ENCODE results near the gene TBL1X.

GRCh38 chrX:9489234-9489633, 24.4 kb downstream of the TBL1X start:
- no peak for TF ChIP-seq RXRA (IDR thresholded peaks at IDR 0.05; ENCODE audit: insufficient read depth, low read depth, low read length)
- TF ChIP-seq KDM5A (IDR thresholded peaks at IDR 0.05; ENCODE audit: low read length) = no peak
- TF ChIP-seq CREB1 (IDR thresholded peaks at IDR 0.05) = no peak
- no peak for TF ChIP-seq POLR2A (IDR thresholded peaks at IDR 0.05; ENCODE audit: control extremely low read depth in 1 of 2, low read depth in 2 of 2, low read length in 2 of 2)
- TF ChIP-seq SIN3A (conservative IDR thresholded peaks at IDR 0.05 in 1 of 2, IDR thresholded peaks at IDR 0.05 in 1 of 2; ENCODE audit: low read depth in 1 of 2, low read length in 2 of 2) = no peak
- no peak for TF ChIP-seq SP2 (IDR thresholded peaks at IDR 0.05; ENCODE audit: low read length)
- TF ChIP-seq EZH2 (IDR thresholded peaks at IDR 0.05; ENCODE audit: low read depth, low read length, severe bottlenecking) = no peak
- TF ChIP-seq, protein P1, sequence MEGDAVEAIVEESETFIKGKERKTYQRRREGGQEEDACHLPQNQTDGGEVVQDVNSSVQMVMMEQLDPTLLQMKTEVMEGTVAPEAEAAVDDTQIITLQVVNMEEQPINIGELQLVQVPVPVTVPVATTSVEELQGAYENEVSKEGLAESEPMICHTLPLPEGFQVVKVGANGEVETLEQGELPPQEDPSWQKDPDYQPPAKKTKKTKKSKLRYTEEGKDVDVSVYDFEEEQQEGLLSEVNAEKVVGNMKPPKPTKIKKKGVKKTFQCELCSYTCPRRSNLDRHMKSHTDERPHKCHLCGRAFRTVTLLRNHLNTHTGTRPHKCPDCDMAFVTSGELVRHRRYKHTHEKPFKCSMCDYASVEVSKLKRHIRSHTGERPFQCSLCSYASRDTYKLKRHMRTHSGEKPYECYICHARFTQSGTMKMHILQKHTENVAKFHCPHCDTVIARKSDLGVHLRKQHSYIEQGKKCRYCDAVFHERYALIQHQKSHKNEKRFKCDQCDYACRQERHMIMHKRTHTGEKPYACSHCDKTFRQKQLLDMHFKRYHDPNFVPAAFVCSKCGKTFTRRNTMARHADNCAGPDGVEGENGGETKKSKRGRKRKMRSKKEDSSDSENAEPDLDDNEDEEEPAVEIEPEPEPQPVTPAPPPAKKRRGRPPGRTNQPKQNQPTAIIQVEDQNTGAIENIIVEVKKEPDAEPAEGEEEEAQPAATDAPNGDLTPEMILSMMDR (IDR thresholded peaks at IDR 0.05; ENCODE audit: control extremely low read depth in 1 of 3, insufficient read depth in 1 of 3, low read depth in 1 of 3, low read length in 3 of 3) = no peak
- no peak for TF ChIP-seq JUN (IDR thresholded peaks at IDR 0.05; ENCODE audit: low read depth, low read length)
- no peak for TF ChIP-seq EGR1 (IDR thresholded peaks at IDR 0.05; ENCODE audit: borderline replicate concordance, low read depth, low read length)
- TF ChIP-seq SRF (IDR thresholded peaks at IDR 0.05; ENCODE audit: low read depth, low read length) = no peak
- TF ChIP-seq CHD7 (IDR thresholded peaks at IDR 0.05; ENCODE audit: insufficient replicate concordance, low read length) = no peak
- TF ChIP-seq MAX (IDR thresholded peaks at IDR 0.05) = no peak

Measured in H1 (cell line).